ENCODE data around the gene IGSF10.
A peak's percentile ranks its signal among the peaks of the same experiment; 100 is the strongest.

The IGSF10 gene

DNA sequence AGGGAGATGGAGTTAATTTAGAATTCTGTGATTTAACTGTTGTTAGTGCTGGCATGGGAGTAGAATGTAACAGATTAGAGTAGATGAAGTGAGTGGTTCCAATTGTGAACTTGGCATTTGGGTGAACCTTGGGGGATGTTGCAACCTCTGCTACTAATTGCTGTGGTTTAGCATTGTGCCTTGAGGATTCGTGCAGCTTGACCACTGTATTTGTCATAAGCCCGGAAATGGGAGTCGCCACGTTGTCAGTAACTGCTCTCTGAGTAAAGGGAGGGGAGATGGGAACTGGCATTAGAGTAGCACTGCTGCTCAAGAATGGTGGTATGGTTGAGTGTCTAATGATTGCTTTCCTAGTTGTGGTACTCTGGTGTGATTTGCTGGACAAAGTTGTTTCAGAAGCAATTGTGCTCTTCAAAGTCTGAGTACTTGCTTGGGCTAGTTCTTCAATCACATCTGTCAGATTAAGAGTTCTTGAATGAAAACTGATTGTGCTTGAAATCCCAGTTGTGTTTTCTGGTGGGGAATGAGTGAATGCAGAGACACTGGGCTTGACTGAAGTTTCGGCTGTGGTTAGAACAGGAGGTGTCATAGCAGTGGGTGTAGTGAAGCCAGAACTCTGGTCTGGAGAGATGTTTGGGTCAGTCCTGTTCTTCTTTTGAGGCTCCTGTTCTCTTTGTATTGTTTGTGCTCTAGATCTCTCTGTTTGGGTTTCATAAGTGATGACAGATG lies 15.4 kb downstream of the IGSF10 start:
- Histone ChIP-seq H3K4me1 (ENCODE audit: control insufficient read depth in 1 of 2, insufficient read depth in 1 of 2, low read depth in 1 of 2, low read length in 1 of 2) (no peaks in the 10 kb centered on the region), H3K9me3 (no peaks in the 10 kb centered on the region), H3K36me3 (no peaks in the 10 kb centered on the region), H3K27ac (no peak overlapping the region), H3K4me3 (ENCODE audit: low read depth in 1 of 2, low read length in 1 of 2) (no peak overlapping the region), H3K27me3 (no peaks in the 10 kb centered on the region)
- TF ChIP-seq, protein P1, sequence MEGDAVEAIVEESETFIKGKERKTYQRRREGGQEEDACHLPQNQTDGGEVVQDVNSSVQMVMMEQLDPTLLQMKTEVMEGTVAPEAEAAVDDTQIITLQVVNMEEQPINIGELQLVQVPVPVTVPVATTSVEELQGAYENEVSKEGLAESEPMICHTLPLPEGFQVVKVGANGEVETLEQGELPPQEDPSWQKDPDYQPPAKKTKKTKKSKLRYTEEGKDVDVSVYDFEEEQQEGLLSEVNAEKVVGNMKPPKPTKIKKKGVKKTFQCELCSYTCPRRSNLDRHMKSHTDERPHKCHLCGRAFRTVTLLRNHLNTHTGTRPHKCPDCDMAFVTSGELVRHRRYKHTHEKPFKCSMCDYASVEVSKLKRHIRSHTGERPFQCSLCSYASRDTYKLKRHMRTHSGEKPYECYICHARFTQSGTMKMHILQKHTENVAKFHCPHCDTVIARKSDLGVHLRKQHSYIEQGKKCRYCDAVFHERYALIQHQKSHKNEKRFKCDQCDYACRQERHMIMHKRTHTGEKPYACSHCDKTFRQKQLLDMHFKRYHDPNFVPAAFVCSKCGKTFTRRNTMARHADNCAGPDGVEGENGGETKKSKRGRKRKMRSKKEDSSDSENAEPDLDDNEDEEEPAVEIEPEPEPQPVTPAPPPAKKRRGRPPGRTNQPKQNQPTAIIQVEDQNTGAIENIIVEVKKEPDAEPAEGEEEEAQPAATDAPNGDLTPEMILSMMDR (IDR thresholded peaks at IDR 0.05) = no peak

DNA sequence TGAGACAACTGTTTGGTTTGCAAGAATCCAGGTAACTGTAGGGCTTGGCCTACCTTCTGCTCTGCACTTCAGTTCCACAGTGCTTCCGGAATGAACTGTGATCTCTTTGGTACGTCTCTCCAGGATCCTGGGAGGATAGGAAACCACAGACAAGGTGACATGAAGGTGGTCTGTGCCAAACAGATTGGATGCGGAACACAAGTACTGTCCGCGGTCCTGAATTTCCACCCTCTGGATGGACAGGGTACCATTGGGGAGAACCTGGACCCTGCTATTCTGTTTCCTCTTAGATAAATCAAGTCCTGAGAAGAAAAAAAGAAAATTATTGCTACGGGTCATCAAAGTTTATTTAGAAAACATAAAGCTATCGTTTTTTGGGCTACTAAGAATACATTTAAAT lies 17.3 kb downstream of the IGSF10 start:
- no peak overlapping the region for H3K4me3 ChIP-seq (ENCODE audit: low read depth in 1 of 2, low read length in 1 of 2)
- no peaks in the 10 kb centered on the region for H3K36me3 ChIP-seq
- H3K4me1 ChIP-seq (ENCODE audit: control insufficient read depth in 1 of 2, insufficient read depth in 1 of 2, low read depth in 1 of 2, low read length in 1 of 2) = no peaks in the 10 kb centered on the region
- no peaks in the 10 kb centered on the region for H3K27me3 ChIP-seq
- TF ChIP-seq, protein P1 (IDR thresholded peaks at IDR 0.05) = no peak
- H3K9me3 ChIP-seq = no peaks in the 10 kb centered on the region
- H3K27ac ChIP-seq = no peak overlapping the region

DNA sequence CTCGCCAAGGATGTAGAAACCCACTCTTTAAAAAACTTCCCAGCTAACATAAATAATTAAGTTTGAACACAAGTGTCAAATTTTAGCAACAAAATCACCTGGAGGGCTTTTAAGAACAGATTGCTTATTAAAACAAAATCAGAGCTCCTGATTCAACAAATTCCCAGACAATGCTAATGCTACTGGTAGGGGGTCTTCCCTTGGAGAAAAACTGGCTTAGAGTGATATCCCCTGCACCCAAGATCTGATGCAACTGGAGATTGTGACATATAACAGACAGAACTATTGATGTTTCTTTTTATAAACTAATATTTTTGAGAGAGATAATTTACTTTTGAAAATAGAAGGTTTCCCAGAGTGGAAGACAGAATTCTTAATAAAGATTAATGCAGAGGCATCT lies 19.9 kb downstream of the IGSF10 start:
- H3K4me1 ChIP-seq (ENCODE audit: control insufficient read depth in 1 of 2, insufficient read depth in 1 of 2, low read depth in 1 of 2, low read length in 1 of 2) = no peaks in the 10 kb centered on the region
- H3K9me3 ChIP-seq = no peaks in the 10 kb centered on the region
- H3K27me3 ChIP-seq = no peaks in the 10 kb centered on the region
- H3K27ac ChIP-seq = no peak overlapping the region
- H3K36me3 ChIP-seq = no peaks in the 10 kb centered on the region
- H3K4me3 ChIP-seq (ENCODE audit: low read depth in 1 of 2, low read length in 1 of 2) = no peak overlapping the region
- TF ChIP-seq, protein P1 (IDR thresholded peaks at IDR 0.05) = no peak

DNA sequence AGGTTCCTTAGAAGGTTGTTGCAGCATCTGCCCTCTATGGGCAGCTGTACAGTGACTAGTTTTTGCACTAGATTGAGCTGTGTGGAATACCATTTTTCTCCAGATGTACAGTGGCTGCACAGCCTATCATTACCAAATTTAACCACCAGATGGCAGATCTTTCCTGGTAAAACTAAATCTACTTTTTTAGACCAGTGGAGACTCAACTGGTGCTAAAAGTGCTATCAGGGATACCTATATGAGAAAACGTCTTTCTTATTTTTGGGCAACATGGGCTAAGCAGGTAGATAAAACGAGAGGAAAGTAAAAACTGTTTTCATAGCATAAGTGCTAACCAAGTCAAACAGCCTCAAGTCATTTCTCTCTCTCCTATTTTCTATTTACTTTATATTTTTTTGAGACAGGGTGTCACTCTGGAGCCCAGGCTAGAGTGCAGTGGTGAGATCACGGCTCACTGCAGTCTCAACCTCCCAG lies 21.2 kb downstream of the IGSF10 start:
- H3K4me1 ChIP-seq (ENCODE audit: control insufficient read depth in 1 of 2, insufficient read depth in 1 of 2, low read depth in 1 of 2, low read length in 1 of 2) = no peaks in the 10 kb centered on the region
- no peak overlapping the region for H3K4me3 ChIP-seq (ENCODE audit: low read depth in 1 of 2, low read length in 1 of 2)
- H3K27ac ChIP-seq = no peak overlapping the region
- H3K36me3 ChIP-seq = no peaks in the 10 kb centered on the region
- no peaks in the 10 kb centered on the region for H3K9me3 ChIP-seq
- TF ChIP-seq, protein P1 (IDR thresholded peaks at IDR 0.05) = peak; percentile 69
- no peaks in the 10 kb centered on the region for H3K27me3 ChIP-seq

DNA sequence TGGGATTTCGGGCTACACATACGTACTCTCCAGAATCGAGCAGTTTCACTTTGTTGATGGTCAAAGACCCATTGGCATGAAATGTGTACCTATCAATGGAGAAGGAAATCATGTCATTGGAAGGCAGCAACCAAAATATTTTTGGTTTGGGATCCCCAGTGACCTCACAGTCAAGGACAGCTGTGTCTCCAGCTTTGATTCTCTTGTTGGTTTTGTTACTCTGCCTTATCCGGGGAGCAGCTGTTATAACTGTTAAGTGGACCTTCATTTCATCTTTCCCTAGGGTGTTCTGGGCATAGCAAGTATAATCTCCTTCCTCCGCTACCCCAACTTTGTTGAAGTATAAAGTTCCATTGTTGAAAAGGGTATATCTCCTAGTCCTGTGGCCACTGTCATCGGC lies 23.0 kb downstream of the IGSF10 start:
- no peak overlapping the region for H3K27ac ChIP-seq
- TF ChIP-seq, protein P1 (IDR thresholded peaks at IDR 0.05) = no peak
- no peaks in the 10 kb centered on the region for H3K9me3 ChIP-seq
- no peaks in the 10 kb centered on the region for H3K36me3 ChIP-seq
- H3K4me1 ChIP-seq (ENCODE audit: control insufficient read depth in 1 of 2, insufficient read depth in 1 of 2, low read depth in 1 of 2, low read length in 1 of 2) = no peaks in the 10 kb centered on the region
- H3K4me3 ChIP-seq (ENCODE audit: low read depth in 1 of 2, low read length in 1 of 2) = no peak overlapping the region
- H3K27me3 ChIP-seq = no peaks in the 10 kb centered on the region

All from neutrophil (primary cell).